ENCODE results near the gene ZMAT5.

ZMAT5 gene

GRCh38 chr22:29691636-29692326 lies 75.0 kb downstream of the ZMAT5 start:
- DNase-seq (ENCODE audit: low spot score) (no peak), ATAC-seq (ENCODE audit: low read depth) (no peak)
- Histone ChIP-seq H3K27ac (ENCODE audit: poor library complexity, severe bottlenecking) (no peak overlapping the region), H3K36me3 (ENCODE audit: low read depth) (peaks cover 17% of the 10 kb centered on the region), H3K4me1 (ENCODE audit: insufficient read depth, poor library complexity, severe bottlenecking) (no peaks in the 10 kb centered on the region), H3K9me3 (ENCODE audit: severe bottlenecking) (no peaks in the 10 kb centered on the region), H3K4me3 (ENCODE audit: severe bottlenecking) (no peak overlapping the region), H3K27me3 (ENCODE audit: insufficient read depth, poor library complexity, severe bottlenecking) (no peaks in the 10 kb centered on the region)
- TF ChIP-seq CTCF (IDR thresholded peaks at IDR 0.05; ENCODE audit: poor library complexity, severe bottlenecking): no peak

GRCh38 chr22:29690476-29690875 lies 76.3 kb downstream of the ZMAT5 start:
- DNase-seq (ENCODE audit: low spot score): no peak
- H3K4me3 ChIP-seq (ENCODE audit: severe bottlenecking): no peak overlapping the region
- peaks cover 29% of the 10 kb centered on the region for H3K36me3 ChIP-seq (ENCODE audit: low read depth)
- no peaks in the 10 kb centered on the region for H3K27me3 ChIP-seq (ENCODE audit: insufficient read depth, poor library complexity, severe bottlenecking)
- H3K4me1 ChIP-seq (ENCODE audit: insufficient read depth, poor library complexity, severe bottlenecking): no peaks in the 10 kb centered on the region
- TF ChIP-seq CTCF (IDR thresholded peaks at IDR 0.05; ENCODE audit: poor library complexity, severe bottlenecking): no peak
- H3K27ac ChIP-seq (ENCODE audit: poor library complexity, severe bottlenecking): no peak overlapping the region
- H3K9me3 ChIP-seq (ENCODE audit: severe bottlenecking): no peaks in the 10 kb centered on the region
- ATAC-seq (ENCODE audit: low read depth): no peak

GRCh38 chr22:29689880-29690213 lies 77.0 kb downstream of the ZMAT5 start:
- Histone ChIP-seq H3K4me1 (ENCODE audit: insufficient read depth, poor library complexity, severe bottlenecking) (no peaks in the 10 kb centered on the region), H3K36me3 (ENCODE audit: low read depth) (peaks cover 29% of the 10 kb centered on the region), H3K27ac (ENCODE audit: poor library complexity, severe bottlenecking) (no peak overlapping the region), H3K4me3 (ENCODE audit: severe bottlenecking) (no peak overlapping the region), H3K27me3 (ENCODE audit: insufficient read depth, poor library complexity, severe bottlenecking) (no peaks in the 10 kb centered on the region), H3K9me3 (ENCODE audit: severe bottlenecking) (no peaks in the 10 kb centered on the region)
- no peak for DNase-seq (ENCODE audit: low spot score)
- ATAC-seq (ENCODE audit: low read depth): no peak
- TF ChIP-seq CTCF (IDR thresholded peaks at IDR 0.05; ENCODE audit: poor library complexity, severe bottlenecking): peak; percentile 47

- Histone ChIP-seq H3K4me3 (ENCODE audit: severe bottlenecking) (no peak overlapping the region), H3K27ac (ENCODE audit: poor library complexity, severe bottlenecking) (no peak overlapping the region), H3K9me3 (ENCODE audit: severe bottlenecking) (no peaks in the 10 kb centered on the region), H3K27me3 (ENCODE audit: insufficient read depth, poor library complexity, severe bottlenecking) (no peaks in the 10 kb centered on the region), H3K36me3 (ENCODE audit: low read depth) (peaks cover 31% of the 10 kb centered on the region), H3K4me1 (ENCODE audit: insufficient read depth, poor library complexity, severe bottlenecking) (no peaks in the 10 kb centered on the region)
- ATAC-seq (ENCODE audit: low read depth): no peak
- DNase-seq (ENCODE audit: low spot score): no peak
- no peak for TF ChIP-seq CTCF (IDR thresholded peaks at IDR 0.05; ENCODE audit: poor library complexity, severe bottlenecking)
Observed at GRCh38 chr22:29689206-29689879, 77.5 kb downstream of the ZMAT5 start.

GRCh38 chr22:29684244-29684643 lies 82.6 kb downstream of the ZMAT5 start:
- H3K4me1 ChIP-seq (ENCODE audit: insufficient read depth, poor library complexity, severe bottlenecking): no peaks in the 10 kb centered on the region
- H3K9me3 ChIP-seq (ENCODE audit: severe bottlenecking): no peaks in the 10 kb centered on the region
- H3K27me3 ChIP-seq (ENCODE audit: insufficient read depth, poor library complexity, severe bottlenecking): no peaks in the 10 kb centered on the region
- TF ChIP-seq CTCF (IDR thresholded peaks at IDR 0.05; ENCODE audit: poor library complexity, severe bottlenecking): no peak
- DNase-seq (ENCODE audit: low spot score): no peak
- peaks cover 59% of the 10 kb centered on the region for H3K36me3 ChIP-seq (ENCODE audit: low read depth)
- H3K4me3 ChIP-seq (ENCODE audit: severe bottlenecking): no peak overlapping the region
- ATAC-seq (ENCODE audit: low read depth): no peak
- no peak overlapping the region for H3K27ac ChIP-seq (ENCODE audit: poor library complexity, severe bottlenecking)
